Effector memory CD8-positive, alpha-beta T cell (primary cell): ENCODE results near the gene SLC25A18.
"Not testable (repeated sequence)": the region's sequence is repeated elsewhere in the genome, so short reads cannot be mapped to it uniquely, and the experiment has no call there.

ENCODE experiments used
- ATAC-seq: fragments of 150-1000 bp; cut with Tn5 transposase; replicated peaks from 2 replicates; pipeline ENCODE4 v1.10.0; 2021; ENCODE audit warnings: mild to moderate bottlenecking, moderate library complexity
- DNase-seq, 3 experiments: peaks; one replicate each; pipeline ENCODE4 v3.0.0; 2021
- H3K27ac Mint-ChIP-seq, 2 donors: one replicate each; pipeline ENCODE4 v1.8.0; 2022; ENCODE audit warnings: mild to moderate bottlenecking in 2 of 2, mixed read lengths in 2 of 2, moderate library complexity in 2 of 2
- H3K27me3 Mint-ChIP-seq, 2 donors: one replicate each; pipeline ENCODE4 v1.8.0; 2022; ENCODE audit warnings: mixed read lengths in 2 of 2
- H3K36me3 Mint-ChIP-seq: one replicate; pipeline ENCODE4 v1.8.0; 2022; ENCODE audit warnings: mild to moderate bottlenecking, moderate library complexity, mixed read lengths; ENCODE audit not compliant: insufficient read depth
- H3K4me1 Mint-ChIP-seq, 2 donors: one replicate each; pipeline ENCODE4 v1.8.0; 2022; ENCODE audit warnings: low read depth in 2 of 2, mixed read lengths in 2 of 2
- H3K4me3 Mint-ChIP-seq, 2 donors: one replicate each; pipeline ENCODE4 v1.8.0; 2022; ENCODE audit warnings: mild to moderate bottlenecking in 2 of 2, mixed read lengths in 2 of 2, moderate library complexity in 2 of 2
- H3K9me3 Mint-ChIP-seq, 2 donors: one replicate each; pipeline ENCODE4 v1.8.0; 2022; ENCODE audit warnings: mixed read lengths in 2 of 2

The SLC25A18 gene

GRCh38 chr22:17549183-17549582 is 14.1 kb upstream of the SLC25A18 start:
- no peak for DNase-seq
- Mint-ChIP-seq H3K27ac (no peak overlapping the region), H3K36me3 (peaks cover 3% of the 10 kb centered on the region), H3K27me3 (peaks cover 6 to 24% of the 10 kb centered on the region in 2 donors), H3K4me1 (no peaks in the 10 kb centered on the region), H3K4me3 (no peak overlapping the region), H3K9me3 (no peaks in the 10 kb centered on the region)
- no peak for ATAC-seq

- ATAC-seq (no peak), DNase-seq (no peak)
- Mint-ChIP-seq H3K9me3 (no peaks in the 10 kb centered on the region), H3K4me3 (no peak overlapping the region), H3K36me3 (peaks cover 3% of the 10 kb centered on the region), H3K27me3 (peaks cover 6 to 24% of the 10 kb centered on the region in 2 donors), H3K27ac (no peak overlapping the region), H3K4me1 (no peaks in the 10 kb centered on the region)
Measured at GRCh38 chr22:17549655-17550054, 13.6 kb upstream of the SLC25A18 start.

- H3K9me3 Mint-ChIP-seq = no peaks in the 10 kb centered on the region
- no peak for DNase-seq
- H3K27me3 Mint-ChIP-seq = peaks cover 6 to 26% of the 10 kb centered on the region in 2 donors
- H3K27ac Mint-ChIP-seq = no peak overlapping the region
- peaks cover 3% of the 10 kb centered on the region for H3K36me3 Mint-ChIP-seq
- ATAC-seq = no peak
- H3K4me1 Mint-ChIP-seq = no peaks in the 10 kb centered on the region
- no peak overlapping the region for H3K4me3 Mint-ChIP-seq
Measured at GRCh38 chr22:17552737-17553136, 10.6 kb upstream of the SLC25A18 start.

- H3K9me3 Mint-ChIP-seq = no peaks in the 10 kb centered on the region
- peaks cover 0 to 31% of the 10 kb centered on the region in 2 donors for H3K27me3 Mint-ChIP-seq
- DNase-seq (no peak), ATAC-seq (no peak)
- H3K4me1 Mint-ChIP-seq = no peaks in the 10 kb centered on the region
- H3K4me3 Mint-ChIP-seq = no peak overlapping the region
- peaks cover 3% of the 10 kb centered on the region for H3K36me3 Mint-ChIP-seq
- H3K27ac Mint-ChIP-seq = no peak overlapping the region
Measured at GRCh38 chr22:17554814-17555213, 8.5 kb upstream of the SLC25A18 start.

- DNase-seq (no peak), ATAC-seq (no peak)
- H3K27ac Mint-ChIP-seq = no peak overlapping the region
- no peaks in the 10 kb centered on the region for H3K9me3 Mint-ChIP-seq
- H3K4me1 Mint-ChIP-seq = no peaks in the 10 kb centered on the region
- H3K4me3 Mint-ChIP-seq = no peak overlapping the region
- H3K36me3 Mint-ChIP-seq = no peaks in the 10 kb centered on the region
- H3K27me3 Mint-ChIP-seq = peaks cover 14 to 39% of the 10 kb centered on the region in 2 donors
Measured at GRCh38 chr22:17559188-17559587, 4.1 kb upstream of the SLC25A18 start.

- no peaks in the 10 kb centered on the region for H3K4me1 Mint-ChIP-seq
- no peaks in the 10 kb centered on the region for H3K9me3 Mint-ChIP-seq
- no peak for ATAC-seq
- peaks cover 23 to 42% of the 10 kb centered on the region in 2 donors for H3K27me3 Mint-ChIP-seq
- DNase-seq = no peak
- no peak overlapping the region for H3K27ac Mint-ChIP-seq
- H3K36me3 Mint-ChIP-seq = no peaks in the 10 kb centered on the region
- H3K4me3 Mint-ChIP-seq = no peak overlapping the region
Measured at GRCh38 chr22:17563936-17564391, 666 bp downstream of the SLC25A18 start.

- H3K27me3 Mint-ChIP-seq = peaks cover 42 to 50% of the 10 kb centered on the region in 2 donors
- not testable (repeated sequence) for H3K27ac Mint-ChIP-seq, H3K4me1 Mint-ChIP-seq, H3K36me3 Mint-ChIP-seq, ATAC-seq, H3K4me3 Mint-ChIP-seq, H3K9me3 Mint-ChIP-seq, DNase-seq
Measured at GRCh38 chr22:17566016-17566687, 2.9 kb downstream of the SLC25A18 start.

- no peak overlapping the region for H3K27ac Mint-ChIP-seq
- no peaks in the 10 kb centered on the region for H3K9me3 Mint-ChIP-seq
- no peaks in the 10 kb centered on the region for H3K4me1 Mint-ChIP-seq
- H3K27me3 Mint-ChIP-seq = peaks cover 42 to 56% of the 10 kb centered on the region in 2 donors
- no peak for DNase-seq
- ATAC-seq = no peak
- H3K36me3 Mint-ChIP-seq = no peaks in the 10 kb centered on the region
- H3K4me3 Mint-ChIP-seq = no peak overlapping the region
Measured at GRCh38 chr22:17566776-17567175, 3.5 kb downstream of the SLC25A18 start.

GRCh38 chr22:17569971-17570511 is 6.7 kb downstream of the SLC25A18 start:
- H3K27ac Mint-ChIP-seq = no peak overlapping the region
- no peak for DNase-seq
- no peak overlapping the region for H3K4me3 Mint-ChIP-seq
- H3K9me3 Mint-ChIP-seq = no peaks in the 10 kb centered on the region
- peaks cover 2% of the 10 kb centered on the region for H3K36me3 Mint-ChIP-seq
- H3K4me1 Mint-ChIP-seq = peaks cover 0 to 2% of the 10 kb centered on the region in 2 donors
- peaks cover 28 to 50% of the 10 kb centered on the region in 2 donors for H3K27me3 Mint-ChIP-seq
- no peak for ATAC-seq

GRCh38 chr22:17570851-17571631 is 7.7 kb downstream of the SLC25A18 start:
- Mint-ChIP-seq H3K9me3 (no peaks in the 10 kb centered on the region), H3K4me3 (no peak overlapping the region), H3K27ac (no peak overlapping the region), H3K27me3 (peaks cover 28 to 46% of the 10 kb centered on the region in 2 donors), H3K36me3 (peaks cover 2% of the 10 kb centered on the region), H3K4me1 (peaks cover 0 to 2% of the 10 kb centered on the region in 2 donors)
- DNase-seq (no peak), ATAC-seq (no peak)

- ATAC-seq = no peak
Measured at GRCh38 chr22:17575151-17575550, 11.9 kb downstream of the SLC25A18 start.

GRCh38 chr22:17575681-17576080 is 12.4 kb downstream of the SLC25A18 start:
- Mint-ChIP-seq H3K27me3 (peaks cover 11 to 49% of the 10 kb centered on the region in 2 donors), H3K4me3 (no peak overlapping the region), H3K9me3 (no peaks in the 10 kb centered on the region), H3K27ac (no peak overlapping the region), H3K36me3 (peaks cover 5% of the 10 kb centered on the region), H3K4me1 (peaks cover 0 to 2% of the 10 kb centered on the region in 2 donors)
- no peak for DNase-seq
- no peak for ATAC-seq

More at GRCh38 chr22:17575151-17575550, 11.9 kb downstream of the SLC25A18 start:
- peaks cover 5% of the 10 kb centered on the region for H3K36me3 Mint-ChIP-seq
- H3K27me3 Mint-ChIP-seq = peaks cover 15 to 50% of the 10 kb centered on the region in 2 donors
- no peak overlapping the region for H3K27ac Mint-ChIP-seq
- no peak for DNase-seq
- H3K9me3 Mint-ChIP-seq = no peaks in the 10 kb centered on the region
- H3K4me3 Mint-ChIP-seq = no peak overlapping the region
- H3K4me1 Mint-ChIP-seq = peaks cover 0 to 2% of the 10 kb centered on the region in 2 donors

- DNase-seq = no peak
- H3K27ac Mint-ChIP-seq = no peak overlapping the region
Measured at GRCh38 chr22:17576470-17576869, 13.2 kb downstream of the SLC25A18 start.

More at GRCh38 chr22:17576470-17576869, 13.2 kb downstream of the SLC25A18 start:
- peaks cover 0 to 2% of the 10 kb centered on the region in 2 donors for H3K4me1 Mint-ChIP-seq
- H3K9me3 Mint-ChIP-seq = no peaks in the 10 kb centered on the region
- peaks cover 5% of the 10 kb centered on the region for H3K36me3 Mint-ChIP-seq
- ATAC-seq = no peak
- peaks cover 6 to 42% of the 10 kb centered on the region in 2 donors for H3K27me3 Mint-ChIP-seq
- H3K4me3 Mint-ChIP-seq = no peak overlapping the region
